HEK293 (cell line): ENCODE data around the gene RILPL1.
"Not testable (repeated sequence)": the region's sequence is repeated elsewhere in the genome, so short reads cannot be mapped to it uniquely, and the experiment has no call there.

Experiments used
- CTCF ChIA-PET: fragments of 350-600 bp; formaldehyde crosslinking; extraction: SDS; loops from one replicate; lab custom pipeline; 2021; ENCODE audit warnings: antibody characterized with exemption; lab: Yijun Ruan, JAX
- POLR2A ChIA-PET: fragments of 300-600 bp; formaldehyde crosslinking; extraction: SDS; loops from one replicate; lab custom pipeline; 2020; ENCODE audit warnings: antibody characterized with exemption, inconsistent platforms; lab: Yijun Ruan, JAX
- H3K27ac ChIP-seq: fragments of 200-500 bp; sonication (Bioruptor generic); 2 replicates; pipeline ENCODE4 v1.5.1; 2014; ENCODE audit warnings: low read depth, low read length, control low read depth, inconsistent platforms; ENCODE audit errors: extremely low read depth
- H3K36me3 ChIP-seq, 2 experiments: fragments of 200-500 bp in 1 of 2; sonication (Bioruptor generic) in 1 of 2; 1 replicate in 1 of 2; 2 replicates in 1 of 2; pipeline ENCODE4 v1.5.1; 2014 to 2017; ENCODE audit warnings: inconsistent platforms in 2 of 2, low read length in 2 of 2; ENCODE audit not compliant: control insufficient read depth in 2 of 2, insufficient read depth in 1 of 2
- H3K4me1 ChIP-seq: fragments of 200-500 bp; sonication (Bioruptor generic); 2 replicates; pipeline ENCODE4 v1.5.1; 2014; ENCODE audit warnings: mild to moderate bottlenecking, low read length, inconsistent platforms; ENCODE audit not compliant: control insufficient read depth, insufficient read depth
- H3K4me3 ChIP-seq: 2 replicates; pipeline ENCODE4 v1.5.1; 2011; ENCODE audit warnings: low read depth, mild to moderate bottlenecking, control low read depth, low read length, moderate library complexity
- H3K9me3 ChIP-seq: fragments of 200-500 bp; sonication (Bioruptor generic); 2 replicates; pipeline ENCODE4 v1.5.1; 2014; ENCODE audit warnings: low read depth, low read length, inconsistent platforms; ENCODE audit not compliant: control insufficient read depth, insufficient read depth
- ELK4 ChIP-seq: IDR thresholded peaks from 2 replicates; pipeline ENCODE4 v1.6.1; 2011; ENCODE audit warnings: mild to moderate bottlenecking, low read depth, low read length, borderline replicate concordance
- GFI1B ChIP-seq: fragments of 450-650 bp; formaldehyde crosslinking; IDR thresholded peaks from 2 replicates; pipeline ENCODE4 v1.5.1; 2016; ENCODE audit warnings: missing biosample characterization, missing genetic modification characterization
- OSR2 ChIP-seq: fragments of 450-650 bp; formaldehyde crosslinking; IDR thresholded peaks from 2 replicates; pipeline ENCODE4 v1.5.1; 2016; ENCODE audit warnings: missing biosample characterization, missing genetic modification characterization
- SCRT2 ChIP-seq: fragments of 450-650 bp; formaldehyde crosslinking; IDR thresholded peaks from 2 replicates; pipeline ENCODE4 v1.5.1; 2016; ENCODE audit warnings: missing biosample characterization, missing genetic modification characterization
- ZFHX2 ChIP-seq: fragments of 450-650 bp; formaldehyde crosslinking; conservative IDR thresholded peaks from 2 replicates; pipeline ENCODE4 v1.5.1; 2016; ENCODE audit warnings: missing biosample characterization, missing genetic modification characterization
- ZFP69B ChIP-seq: fragments of 450-650 bp; formaldehyde crosslinking; IDR thresholded peaks from 2 replicates; pipeline ENCODE4 v1.5.1; 2016; ENCODE audit warnings: missing biosample characterization, missing genetic modification characterization
- ZNF140 ChIP-seq: fragments of 450-650 bp; formaldehyde crosslinking; IDR thresholded peaks from 2 replicates; pipeline ENCODE4 v1.5.1; 2016; ENCODE audit warnings: missing biosample characterization, missing genetic modification characterization
- ZNF16 ChIP-seq: fragments of 450-650 bp; formaldehyde crosslinking; IDR thresholded peaks from 2 replicates; pipeline ENCODE4 v1.5.1; 2016; ENCODE audit warnings: low read depth, missing biosample characterization, missing genetic modification characterization
- ZNF341 ChIP-seq: fragments of 450-650 bp; formaldehyde crosslinking; IDR thresholded peaks from 2 replicates; pipeline ENCODE4; 2016; ENCODE audit warnings: low read depth, missing biosample characterization, missing genetic modification characterization
- ZNF416 ChIP-seq: fragments of 450-650 bp; formaldehyde crosslinking; IDR thresholded peaks from 2 replicates; pipeline ENCODE4 v1.5.1; 2016; ENCODE audit warnings: missing biosample characterization, missing genetic modification characterization
- ZNF433 ChIP-seq: fragments of 450-650 bp; formaldehyde crosslinking; IDR thresholded peaks from 2 replicates; pipeline ENCODE4 v1.5.1; 2016; ENCODE audit warnings: missing biosample characterization, missing genetic modification characterization, low read depth
- ZNF514 ChIP-seq: fragments of 450-650 bp; formaldehyde crosslinking; IDR thresholded peaks from 2 replicates; pipeline ENCODE4 v1.5.1; 2016; ENCODE audit warnings: missing biosample characterization, missing genetic modification characterization
- ZNF518A ChIP-seq: fragments of 450-650 bp; formaldehyde crosslinking; conservative IDR thresholded peaks from 2 replicates; pipeline ENCODE4 v1.5.1; 2016; ENCODE audit warnings: low read depth, missing biosample characterization, missing genetic modification characterization
- ZNF585B ChIP-seq: fragments of 450-650 bp; formaldehyde crosslinking; IDR thresholded peaks from 2 replicates; pipeline ENCODE4 v1.5.1; 2016; ENCODE audit warnings: missing biosample characterization, missing genetic modification characterization
- ZNF707 ChIP-seq: fragments of 450-650 bp; formaldehyde crosslinking; IDR thresholded peaks from 2 replicates; pipeline ENCODE4 v1.5.1; 2016; ENCODE audit warnings: missing biosample characterization, missing genetic modification characterization
- ZNF792 ChIP-seq: fragments of 450-650 bp; formaldehyde crosslinking; IDR thresholded peaks from 2 replicates; pipeline ENCODE4 v1.5.1; 2016; ENCODE audit warnings: missing biosample characterization, missing genetic modification characterization
- ZNF843 ChIP-seq: fragments of 450-650 bp; formaldehyde crosslinking; IDR thresholded peaks from 2 replicates; pipeline ENCODE4 v1.5.1; 2016; ENCODE audit warnings: missing biosample characterization, missing genetic modification characterization

The RILPL1 gene

GRCh38 chr12:123554136-123554535, 20.6 kb upstream of the RILPL1 start:
- CTCF ChIA-PET, H3K36me3 ChIP-seq, H3K27ac ChIP-seq, H3K4me1 ChIP-seq, H3K4me3 ChIP-seq, H3K9me3 ChIP-seq: not testable (repeated sequence)
- POLR2A ChIA-PET: interaction anchor here (0.6 kb wide), 1 partner anchor 24 kb away, joined by 3 read pairs; no protein-coding TSS in a partner anchor

GRCh38 chr12:123550700-123551099, 17.2 kb upstream of the RILPL1 start:
- H3K4me1 ChIP-seq: no peaks in the 10 kb centered on the region
- H3K9me3 ChIP-seq: no peaks in the 10 kb centered on the region
- no peak overlapping the region for H3K27ac ChIP-seq
- CTCF ChIA-PET: no interaction called here
- TF ChIP-seq ZNF433 (tag by site-specific recombination) (no peak), ZNF707 (tag by site-specific recombination) (no peak), ELK4 (no peak), ZNF16 (tag by site-specific recombination) (no peak), ZNF514 (tag by site-specific recombination) (no peak), ZNF518A (tag by site-specific recombination) (no peak), ZNF341 (tag by site-specific recombination) (no peak)
- no peaks in the 10 kb centered on the region for H3K36me3 ChIP-seq
- no peak overlapping the region for H3K4me3 ChIP-seq
- POLR2A ChIA-PET: no interaction called here

GRCh38 chr12:123548107-123548506, 14.6 kb upstream of the RILPL1 start:
- H3K36me3 ChIP-seq: no peaks in the 10 kb centered on the region
- POLR2A ChIA-PET: interaction anchor here (0.7 to 1.0 kb wide), 2 partner anchors 11 to 15 kb away, joined by 3 read pairs; no protein-coding TSS in a partner anchor
- no peak overlapping the region for H3K27ac ChIP-seq
- CTCF ChIA-PET: interaction anchor here (1.3 kb wide), 1 partner anchor 34 kb away, joined by 3 read pairs; no protein-coding TSS in a partner anchor
- no peaks in the 10 kb centered on the region for H3K4me1 ChIP-seq
- peak; percentile 59 for TF ChIP-seq SCRT2 (tag by site-specific recombination)
- TF ChIP-seq ZFHX2 (tag by site-specific recombination): no peak
- no peak for TF ChIP-seq GFI1B (tag by site-specific recombination)
- peak; percentile 97 for TF ChIP-seq ZNF140 (tag by site-specific recombination)
- no peaks in the 10 kb centered on the region for H3K9me3 ChIP-seq
- no peak overlapping the region for H3K4me3 ChIP-seq

- Histone ChIP-seq H3K9me3 (no peaks in the 10 kb centered on the region), H3K4me1 (no peaks in the 10 kb centered on the region), H3K36me3 (no peaks in the 10 kb centered on the region)
- TF ChIP-seq ZNF585B (tag by site-specific recombination) (no peak), ZFP69B (tag by site-specific recombination) (no peak), ZNF792 (tag by site-specific recombination) (no peak), ZNF843 (no peak), ZNF416 (tag by site-specific recombination) (no peak), OSR2 (tag by site-specific recombination) (no peak)
- TF ChIP-seq, all 188 proteins: peak for 0
- ChIA-PET POLR2A (no interaction called here), CTCF (no interaction called here)
- Histone ChIP-seq H3K27ac (no peak overlapping the region), H3K4me3 (no peak overlapping the region)
These were observed 12.8 kb upstream of the RILPL1 start for GRCh38 chr12:123546281-123546680.
